Islet precursor cell (in vitro differentiated cells): ENCODE results near the gene RNF38.
"Not testable (repeated sequence)": the region's sequence is repeated elsewhere in the genome, so short reads cannot be mapped to it uniquely, and the experiment has no call there.

Source experiments
- DNase-seq: peaks from one replicate; pipeline ENCODE4 v3.0.0-alpha.2; 2018

The RNF38 gene

DNA sequence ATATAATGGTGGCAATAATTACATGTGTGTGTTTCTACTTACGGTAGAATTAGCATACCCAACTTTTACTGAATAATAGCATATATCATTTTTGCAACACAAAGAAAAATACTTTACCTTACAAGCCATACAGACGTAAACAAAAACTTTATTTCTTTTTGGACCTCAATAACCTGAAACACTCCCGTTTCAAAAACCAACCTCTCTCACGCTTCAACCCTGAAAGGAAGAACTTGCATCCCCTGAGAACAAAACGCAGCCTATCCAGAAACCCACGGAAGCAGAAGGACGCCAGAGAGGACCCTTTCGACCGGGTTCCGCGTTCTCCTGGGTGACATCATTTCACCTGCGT lies at the start of gene RNF38:
TSS of gene RNF38 (minus strand) at position 290 of the 352 bp plus-strand sequence. CDS start at position 129, 161 bp downstream.
- no peak for DNase-seq

DNA sequence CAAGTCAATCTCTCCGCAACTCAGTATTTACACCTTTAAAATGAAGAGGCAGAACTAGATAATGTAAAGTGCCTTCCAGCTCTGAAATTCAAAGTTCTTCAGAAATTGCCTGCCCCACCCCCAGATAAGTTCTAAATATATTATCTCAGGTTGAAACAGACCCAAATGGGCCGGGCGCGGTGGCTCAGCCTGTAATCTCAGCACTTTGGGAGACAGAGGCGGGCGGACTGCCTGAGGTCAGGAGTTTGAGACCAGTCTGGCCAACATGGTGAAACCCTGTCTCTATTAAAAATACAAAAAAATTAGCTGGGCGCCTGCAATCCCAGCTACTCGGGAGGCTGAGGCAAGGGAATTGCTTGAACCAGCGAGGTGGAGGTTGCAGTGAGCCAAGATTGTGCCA lies 48.5 kb upstream of the RNF38 start:
- DNase-seq: not testable (repeated sequence)

DNA sequence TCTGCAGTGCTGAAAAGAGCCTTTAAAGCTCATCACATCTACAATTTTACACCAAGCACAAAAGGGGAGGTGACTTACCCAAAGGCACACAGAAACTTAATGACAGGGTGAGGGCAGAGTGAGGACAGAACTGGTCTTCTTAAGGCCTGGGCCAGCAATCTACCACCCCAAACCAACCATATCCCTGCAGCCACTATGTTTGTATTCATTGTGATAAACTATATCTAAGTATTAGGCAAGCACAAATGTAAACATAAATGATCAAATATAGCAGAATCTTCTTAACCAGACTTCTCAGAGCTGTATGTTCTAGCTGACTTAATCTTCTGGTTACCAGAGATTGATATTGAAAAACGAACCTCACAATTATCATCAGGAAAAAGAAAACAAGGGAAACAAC lies 47.9 kb upstream of the RNF38 start:
- DNase-seq: no peak

DNA sequence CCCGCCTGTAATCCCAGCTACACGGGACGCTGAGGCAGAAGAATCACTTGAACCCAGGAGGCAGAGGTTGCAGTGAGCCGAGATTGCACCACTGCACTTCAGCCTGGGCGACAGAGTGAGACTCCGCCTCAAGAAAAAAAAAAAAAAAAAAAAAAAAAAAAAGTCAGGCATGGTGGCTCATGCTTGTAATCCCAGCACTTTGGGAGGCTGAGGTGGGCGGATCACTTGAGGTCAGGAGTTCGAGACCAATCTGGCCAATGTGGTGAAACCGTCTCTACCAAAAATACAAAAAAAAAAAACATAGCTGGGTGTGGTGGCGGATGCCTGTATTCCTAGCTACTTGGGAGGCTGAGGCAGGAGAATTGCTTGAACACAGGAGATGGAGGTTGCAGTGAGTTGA lies 46.6 kb upstream of the RNF38 start:
- not testable (repeated sequence) for DNase-seq

DNA sequence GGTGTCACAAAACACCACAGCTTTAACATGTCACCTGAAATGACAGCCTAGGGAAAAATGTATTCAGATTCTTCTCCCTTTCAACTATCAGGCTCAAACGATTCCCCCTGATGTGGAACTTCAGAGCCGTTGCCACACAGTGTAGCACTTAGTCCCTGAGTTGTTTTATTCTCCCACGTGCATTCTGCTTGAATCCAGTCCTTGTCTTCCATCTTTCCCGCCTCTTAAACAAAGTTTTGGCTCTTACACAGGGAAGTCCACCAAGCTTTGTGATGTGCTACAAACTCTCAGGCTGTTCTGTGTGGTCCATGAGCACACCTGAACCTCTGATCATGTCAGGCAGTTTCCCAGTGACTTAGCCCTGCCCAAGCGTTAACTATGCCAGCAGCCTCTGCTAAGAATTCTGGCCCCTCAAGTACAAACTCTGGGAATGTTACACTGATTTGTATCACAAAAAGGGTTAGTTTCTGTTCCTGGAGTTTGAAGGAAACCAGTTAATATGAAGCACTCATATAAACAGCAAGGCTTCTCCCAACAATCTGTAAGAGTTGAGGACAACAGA lies 45.8 kb upstream of the RNF38 start:
- no peak for DNase-seq

DNA sequence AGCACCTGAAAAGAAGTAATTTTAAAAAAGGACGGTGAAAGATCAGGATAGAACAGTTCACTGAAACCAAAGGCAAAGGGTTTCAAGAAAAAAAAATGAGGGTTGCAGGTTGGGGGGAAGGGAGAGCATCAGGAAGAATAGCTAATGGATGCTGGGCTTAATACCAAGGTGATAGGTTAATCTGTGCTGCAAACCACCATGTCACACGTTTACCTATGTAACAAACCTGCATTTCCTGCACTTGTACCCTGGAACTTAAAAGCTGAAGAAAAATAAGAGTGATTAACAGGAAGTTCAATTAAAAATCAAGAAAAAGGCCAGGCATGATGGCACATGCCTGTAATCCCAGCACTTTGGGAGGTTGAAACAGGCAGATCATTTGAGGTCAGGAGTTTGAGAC lies 44.1 kb upstream of the RNF38 start:
- DNase-seq: no peak

DNA sequence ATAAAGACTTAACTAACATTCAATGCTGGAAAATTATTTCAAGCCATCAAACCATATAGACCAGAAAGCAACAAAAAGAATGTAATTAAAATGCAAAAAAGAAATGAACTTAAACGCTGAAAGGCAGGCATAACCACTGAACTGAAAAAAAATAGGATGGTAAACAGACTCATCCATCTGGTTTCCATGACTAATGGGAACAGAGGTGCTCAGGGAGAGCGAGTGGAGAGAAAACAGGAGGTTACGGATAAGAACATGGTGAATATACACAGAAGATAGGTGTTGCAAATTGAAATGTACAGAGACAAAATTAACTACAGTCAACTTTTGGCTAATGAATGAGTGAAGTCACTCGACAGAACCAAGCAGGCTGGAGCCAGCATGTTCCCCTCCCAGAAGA lies 43.5 kb upstream of the RNF38 start:
- no peak for DNase-seq

DNA sequence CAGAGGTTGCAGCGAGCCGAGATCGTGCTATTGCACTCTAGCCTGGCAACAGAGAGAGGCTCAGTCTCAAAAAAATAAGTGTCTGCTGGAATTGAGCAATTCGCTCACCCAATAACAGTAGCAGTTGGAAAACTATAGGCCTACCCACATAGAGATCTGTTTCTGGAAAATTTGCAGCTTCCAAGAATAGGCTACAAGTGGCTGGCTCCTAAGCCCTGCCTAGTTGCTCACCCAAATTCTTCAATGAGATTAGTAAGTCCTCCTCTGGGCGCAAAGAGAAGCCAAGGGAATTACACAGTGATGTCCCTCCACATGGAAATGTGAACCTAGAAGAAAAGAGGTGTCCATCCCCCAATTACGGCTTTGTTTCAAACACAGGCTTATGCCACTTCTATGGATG lies 42.6 kb upstream of the RNF38 start:
- no peak for DNase-seq

DNA sequence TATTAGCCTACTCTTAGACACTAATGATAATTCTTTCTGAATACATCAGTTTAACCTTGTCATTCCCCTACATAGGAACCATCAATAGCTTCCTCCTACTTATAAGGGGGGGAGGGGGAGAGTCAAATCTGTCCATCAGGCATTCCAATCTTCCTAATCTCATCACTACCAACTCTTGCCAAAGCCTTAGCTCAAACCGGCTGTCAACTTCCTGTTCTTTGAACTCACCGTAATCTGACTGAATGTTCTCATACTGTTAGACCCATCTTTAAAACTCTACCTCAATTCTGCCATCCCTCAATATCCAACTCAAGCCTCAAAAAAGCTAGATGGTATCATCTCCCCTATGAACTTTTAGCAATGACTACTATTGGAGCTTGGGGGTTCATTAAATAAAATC lies 41.9 kb upstream of the RNF38 start:
- DNase-seq: no peak

DNA sequence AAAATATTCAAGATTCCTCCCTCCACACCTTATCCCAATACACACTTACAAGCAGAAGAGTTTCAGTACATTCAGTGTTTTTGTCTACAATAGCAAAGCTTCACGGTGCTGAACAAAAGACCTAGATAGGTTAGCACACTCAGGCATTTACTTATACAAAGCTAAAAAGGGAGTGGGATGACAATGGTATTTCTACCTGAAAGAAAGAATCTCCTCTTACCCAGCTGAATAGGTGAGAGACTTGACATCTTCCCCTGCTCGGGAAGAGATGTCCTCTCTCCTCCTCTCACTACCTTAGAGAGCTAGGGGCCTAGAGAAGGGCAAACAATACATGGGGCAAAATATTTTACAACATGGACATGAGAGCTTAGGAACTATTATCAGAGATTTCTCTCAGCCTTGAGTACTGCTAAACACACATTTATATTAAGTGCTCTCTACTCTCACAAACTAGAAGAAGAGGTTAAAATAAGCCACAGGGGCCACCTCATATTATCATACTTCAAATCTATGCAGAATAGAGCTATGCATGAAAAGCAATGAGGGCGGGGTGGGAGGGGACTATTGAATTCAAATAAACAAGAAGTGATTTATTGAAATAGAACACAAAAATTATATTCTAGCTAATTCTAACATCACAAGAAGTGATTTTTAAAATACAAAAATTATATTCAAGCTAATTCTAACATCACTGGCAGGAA lies 38.6 kb upstream of the RNF38 start:
- DNase-seq: no peak

DNA sequence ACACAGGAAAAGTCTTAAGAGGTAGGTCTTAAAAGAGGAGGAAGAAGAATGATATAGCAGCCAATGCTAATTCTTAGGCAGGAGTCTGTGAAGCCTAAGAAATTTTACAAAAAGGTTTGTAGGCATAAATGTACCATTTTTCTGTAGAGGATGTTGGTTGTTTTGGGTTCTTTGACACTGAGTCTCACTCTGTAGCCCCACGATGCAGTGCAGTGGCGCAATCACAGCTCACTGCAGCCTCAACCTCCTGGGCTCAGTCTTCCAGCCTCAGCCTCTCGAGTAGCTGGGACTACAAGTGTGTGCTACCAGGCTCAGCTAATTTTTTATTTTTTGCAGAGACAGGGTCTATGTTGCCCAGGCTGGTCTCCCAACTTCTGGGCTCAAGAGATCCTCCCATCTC lies 37.7 kb upstream of the RNF38 start:
- DNase-seq: no peak

DNA sequence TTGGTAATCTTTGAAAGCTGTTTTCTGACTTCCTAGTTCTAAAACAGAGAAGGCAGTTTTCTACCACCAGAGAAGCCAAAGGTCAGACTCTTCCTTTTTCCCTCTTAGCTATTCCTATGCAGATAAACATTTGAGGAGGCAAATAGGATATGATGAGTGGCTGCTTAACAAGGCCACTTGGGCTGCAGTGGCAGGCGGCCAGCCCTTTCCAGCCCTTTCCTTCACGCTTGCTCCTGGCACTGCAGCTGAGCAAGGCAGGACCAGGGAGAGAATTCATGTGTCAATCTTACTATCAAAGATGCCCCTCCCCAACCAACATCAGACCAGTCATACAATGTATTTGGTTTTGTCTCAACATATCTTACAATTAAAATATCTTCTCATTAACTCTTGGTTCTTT lies 36.8 kb upstream of the RNF38 start:
- no peak for DNase-seq

DNA sequence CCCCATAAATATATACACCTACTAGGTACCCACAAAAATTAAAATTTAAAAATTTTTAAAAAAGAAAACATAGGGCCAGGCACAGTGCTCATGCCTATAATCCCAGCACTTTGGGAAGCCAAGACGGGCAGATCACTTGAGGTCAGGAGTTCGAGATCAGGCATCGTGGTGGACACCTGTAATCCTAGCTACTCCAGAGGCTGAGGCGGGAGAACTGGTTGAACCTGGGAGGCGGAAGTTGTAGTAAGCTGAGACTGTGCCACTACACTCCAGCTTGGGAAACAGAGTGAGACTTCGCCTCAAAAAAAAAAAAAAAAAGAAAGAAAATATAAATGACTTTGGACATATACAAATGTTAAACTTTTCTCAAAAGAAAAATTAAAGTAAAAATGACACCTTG lies 33.3 kb upstream of the RNF38 start:
- DNase-seq: peak; percentile 57

DNA sequence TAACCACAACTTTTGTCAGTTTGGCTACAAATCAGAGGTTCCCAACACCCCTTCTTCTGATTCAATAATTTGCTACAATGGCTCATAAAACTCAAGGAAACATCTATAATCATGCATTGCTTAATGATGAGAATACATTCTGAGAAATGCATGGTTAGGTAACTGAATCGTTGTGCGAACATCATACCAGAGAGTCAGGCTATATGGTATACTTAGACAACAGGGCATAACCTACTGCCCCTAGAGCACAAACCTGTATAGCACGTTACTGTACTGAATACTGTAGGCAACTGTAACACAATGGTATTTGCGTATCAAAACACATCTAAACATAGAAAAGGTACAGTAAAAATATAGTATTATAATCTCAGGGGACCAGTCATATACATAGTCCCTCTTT lies 31.0 kb upstream of the RNF38 start:
- no peak for DNase-seq

DNA sequence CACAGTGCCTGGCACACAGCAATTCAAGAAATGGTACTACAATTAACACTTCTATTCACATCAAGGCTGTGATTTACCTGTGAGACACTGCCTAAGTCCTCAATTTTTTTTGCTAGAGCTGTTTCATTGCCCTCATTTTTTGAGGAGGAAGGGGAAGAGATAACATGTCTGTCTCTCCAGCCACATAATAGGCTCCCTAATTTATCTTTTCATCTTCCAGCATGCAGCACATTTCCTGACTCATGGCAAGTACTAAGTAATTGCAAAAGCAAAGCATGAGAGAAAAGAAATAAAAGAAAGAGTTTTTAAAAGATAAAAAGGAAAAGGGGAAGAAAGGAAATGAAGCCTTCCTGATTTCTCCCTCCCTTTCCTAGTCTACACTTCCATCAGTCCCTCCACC lies 26.9 kb upstream of the RNF38 start:
- DNase-seq: no peak

DNA sequence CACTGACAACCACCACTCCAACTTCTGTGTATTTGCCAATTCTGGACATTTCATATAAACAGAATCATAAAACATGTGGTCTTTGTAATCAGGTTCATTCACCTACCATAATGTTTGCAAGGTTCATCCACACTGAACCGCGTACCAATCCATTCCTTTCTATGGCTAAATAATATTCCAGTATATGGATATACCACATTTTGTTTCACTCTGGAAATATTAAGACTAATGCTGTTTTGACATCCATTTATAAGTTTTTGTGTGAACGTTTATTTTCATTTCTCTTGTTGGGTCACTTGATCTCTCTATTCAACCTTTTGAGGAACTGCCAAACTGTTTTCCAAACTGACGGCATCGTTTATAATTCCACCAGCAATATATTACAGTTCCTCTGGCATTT lies 26.3 kb upstream of the RNF38 start:
- no peak for DNase-seq

DNA sequence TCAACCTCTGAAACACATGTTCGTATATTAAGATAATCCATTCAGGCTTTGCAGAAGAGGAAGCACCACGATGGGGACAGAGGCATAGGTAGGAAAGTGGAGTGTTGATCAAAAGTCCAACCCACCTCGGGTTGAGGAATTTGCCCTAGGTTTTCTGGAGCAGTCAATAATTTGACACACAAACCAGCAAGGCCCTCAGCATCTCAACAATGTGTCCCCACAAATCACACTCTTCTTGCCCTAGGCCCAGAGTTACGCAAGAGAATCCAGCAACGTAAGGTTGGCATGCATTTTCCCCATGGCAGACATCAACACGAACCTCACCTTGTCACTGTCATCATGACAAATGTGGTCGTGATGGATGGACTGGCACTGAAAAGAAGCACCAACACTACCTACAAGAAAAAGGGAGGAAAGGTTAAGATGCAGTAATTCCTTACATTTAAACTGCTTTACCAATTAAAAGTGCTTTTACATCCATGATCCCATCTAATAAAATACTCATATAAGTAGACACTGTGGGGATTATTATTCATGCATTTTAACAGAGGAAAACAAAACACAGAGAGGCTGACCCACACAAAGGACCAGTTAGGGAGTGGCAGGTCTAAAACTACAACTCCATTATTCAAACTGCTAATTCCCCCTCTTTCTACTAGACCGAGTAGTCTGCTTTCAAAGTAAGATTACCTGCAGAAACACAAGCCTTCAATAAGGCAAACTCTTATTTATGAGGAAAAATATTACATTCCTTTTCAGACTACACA lies 24.4 kb upstream of the RNF38 start:
- no peak for DNase-seq

DNA sequence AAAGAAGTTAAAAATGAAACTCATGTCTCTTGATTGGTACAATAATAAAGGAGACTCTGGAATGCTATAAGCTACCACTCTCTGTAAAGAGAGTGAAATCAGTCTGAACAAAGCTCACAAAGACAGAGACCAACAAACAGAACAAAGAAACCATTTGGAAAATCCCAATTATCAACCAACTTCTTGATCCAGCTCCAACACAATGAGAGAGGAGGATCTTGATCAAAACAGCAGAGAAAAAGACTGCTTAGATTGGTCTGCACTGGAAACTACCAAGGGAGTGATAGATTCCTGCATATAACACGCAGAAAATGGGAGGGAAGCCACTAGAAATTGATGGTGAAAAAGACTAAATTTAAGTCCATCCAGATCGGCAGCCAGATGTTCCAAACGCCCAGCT lies 23.1 kb upstream of the RNF38 start:
- DNase-seq: no peak

DNA sequence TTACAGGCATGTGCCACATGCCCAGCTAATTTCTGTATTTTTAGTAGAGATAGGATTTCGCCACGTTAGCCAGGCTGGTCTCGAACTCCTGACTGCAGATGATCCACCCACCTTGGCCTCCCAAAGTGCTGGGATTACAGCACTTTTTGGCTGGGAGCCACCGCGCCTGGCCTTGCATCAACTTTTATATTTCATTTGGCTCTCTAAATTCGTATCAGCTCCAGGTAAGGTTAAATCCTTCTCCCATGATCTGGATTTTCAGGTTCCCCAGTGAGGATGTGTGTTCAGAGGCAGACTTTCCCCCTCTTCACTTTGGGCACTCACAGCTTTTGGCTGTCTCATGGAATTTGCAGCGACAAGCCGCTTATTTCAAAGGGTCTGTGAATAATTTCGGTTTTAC lies 16.8 kb upstream of the RNF38 start:
- DNase-seq: no peak

DNA sequence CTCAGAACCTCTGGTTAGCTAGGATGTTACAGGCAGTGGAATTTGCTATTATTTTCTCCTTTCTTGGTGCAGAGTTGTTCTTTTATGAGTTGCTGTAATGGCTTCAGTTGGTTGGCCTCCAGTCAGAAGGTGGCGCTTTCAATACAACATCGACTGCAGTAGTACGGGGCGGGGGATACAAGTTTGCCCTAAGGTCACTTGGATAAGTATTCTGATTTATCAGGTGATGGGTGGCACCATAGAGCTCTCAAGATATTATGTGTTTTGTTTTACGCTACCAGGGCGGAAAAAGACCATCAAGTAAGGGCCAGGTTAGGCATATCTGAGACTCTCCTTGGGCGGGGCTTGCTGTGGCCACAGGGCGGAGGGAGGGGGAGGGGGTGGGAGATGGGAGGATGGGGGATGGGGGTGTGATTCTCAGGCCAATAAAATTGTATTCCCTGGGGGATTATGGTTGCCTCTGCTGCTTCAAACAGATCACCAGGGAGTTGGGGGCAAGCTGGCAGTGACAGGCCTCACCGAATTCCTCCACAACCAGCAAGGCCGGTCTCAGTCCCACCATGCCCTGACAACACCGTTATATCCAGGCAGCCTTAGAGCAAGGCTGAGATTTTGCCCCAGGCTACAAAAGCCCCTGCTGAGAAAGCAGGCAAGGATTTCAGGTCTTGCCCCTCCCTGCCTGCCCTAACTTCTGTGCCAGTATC lies 15.9 kb upstream of the RNF38 start:
- DNase-seq: peak; percentile 77

DNA sequence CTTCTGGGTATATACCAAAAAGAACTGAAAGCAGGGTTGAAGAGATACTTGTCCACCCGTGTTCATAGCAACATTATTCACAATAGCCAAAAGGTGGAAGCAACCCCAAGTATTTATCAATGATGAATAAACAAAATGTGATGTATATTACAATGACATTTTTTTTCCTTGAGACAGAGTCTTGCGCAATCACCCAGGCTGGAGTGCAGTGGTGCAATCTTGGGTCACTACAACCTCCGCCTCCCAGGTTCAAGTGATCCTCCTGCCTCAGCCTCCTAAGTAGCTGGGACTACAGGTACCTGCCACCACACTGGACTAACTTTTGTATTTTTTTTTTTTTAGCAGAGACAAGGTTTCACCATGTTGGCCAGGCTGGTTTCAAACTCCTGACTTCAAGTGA lies 11.3 kb upstream of the RNF38 start:
- not testable (repeated sequence) for DNase-seq

DNA sequence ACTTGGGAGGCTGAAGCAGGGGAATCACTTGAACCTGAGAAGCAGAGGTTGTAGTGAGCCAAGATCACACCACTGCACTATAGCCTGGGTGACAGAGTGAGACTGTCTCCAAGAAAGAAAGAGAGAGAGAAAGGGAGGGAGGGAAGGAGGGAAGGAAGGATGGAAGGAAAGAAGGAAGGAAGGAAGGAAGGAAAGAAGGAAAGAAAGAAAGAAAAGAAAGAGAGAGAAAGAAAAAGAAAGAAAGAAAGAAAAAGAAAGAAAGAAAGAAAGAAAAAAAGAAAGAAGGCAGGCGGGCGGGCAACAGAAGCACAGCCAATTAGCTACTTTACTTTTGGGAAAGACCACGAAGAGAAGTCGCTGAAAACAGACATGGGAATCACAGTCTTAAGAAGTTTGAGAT lies 9.0 kb upstream of the RNF38 start:
- DNase-seq: not testable (repeated sequence)

DNA sequence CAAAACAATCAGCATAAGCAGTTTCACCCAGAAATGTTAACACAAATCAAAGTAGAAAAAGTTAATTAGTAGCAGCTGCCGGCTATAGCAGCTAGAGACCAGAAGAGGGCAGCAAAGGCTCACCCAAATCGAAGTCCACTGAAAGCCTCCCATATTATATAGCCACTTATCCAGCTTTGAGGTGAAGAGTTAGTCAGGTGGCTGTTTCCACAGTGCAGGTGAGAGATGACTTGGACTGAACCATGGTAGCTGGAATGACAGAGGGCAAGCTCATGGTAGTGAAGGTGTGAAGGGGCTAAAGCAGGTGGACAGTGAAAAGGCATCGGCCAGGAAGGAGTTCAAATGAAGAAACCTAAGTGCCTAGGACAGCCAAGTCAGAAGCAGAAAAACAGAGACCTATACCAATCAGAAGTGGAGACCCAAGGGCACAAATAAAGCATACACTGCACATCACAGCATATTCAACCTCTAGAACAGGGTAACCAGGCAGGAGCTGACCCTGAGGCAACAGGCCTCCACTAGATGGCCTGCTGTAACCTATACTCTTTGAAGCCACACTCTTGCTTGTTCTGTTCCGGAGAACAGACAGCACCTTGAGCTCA lies 7.2 kb upstream of the RNF38 start:
- DNase-seq: peak; percentile 77
